ENCODE measurements around the gene ARHGEF40. TPM values are rescaled to one million over a fixed set of nuclear protein-coding genes. Genes with fewer than 3 reads are reported as not detected.

Gene ARHGEF40
- polyA plus RNA-seq, 4 donors: 69.0 to 102 (median 79.0) TPM

DNA sequence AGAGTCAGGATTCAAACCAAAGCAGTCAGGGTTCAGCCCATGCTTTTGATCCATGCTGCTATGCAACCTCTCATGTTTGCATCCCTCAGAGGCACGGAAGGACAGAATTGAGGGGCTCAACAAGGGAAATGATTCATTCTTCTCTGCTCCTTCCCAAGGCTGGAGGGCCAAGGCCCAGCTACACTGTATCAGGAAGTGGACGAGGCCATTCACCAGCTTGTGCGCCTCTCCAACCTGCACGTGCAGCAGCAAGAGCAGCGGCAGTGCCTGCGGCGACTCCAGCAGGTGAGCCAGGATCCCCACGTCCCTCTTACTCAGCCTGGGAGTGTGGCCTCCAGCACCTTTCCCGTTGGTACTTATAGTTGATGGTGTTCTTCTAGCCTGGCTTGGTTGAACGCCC is 8.6 kb downstream of the ARHGEF40 start:
- no peak for DNase-seq (ENCODE audit: low read depth in 4 of 4, low spot score in 2 of 4)

DNA sequence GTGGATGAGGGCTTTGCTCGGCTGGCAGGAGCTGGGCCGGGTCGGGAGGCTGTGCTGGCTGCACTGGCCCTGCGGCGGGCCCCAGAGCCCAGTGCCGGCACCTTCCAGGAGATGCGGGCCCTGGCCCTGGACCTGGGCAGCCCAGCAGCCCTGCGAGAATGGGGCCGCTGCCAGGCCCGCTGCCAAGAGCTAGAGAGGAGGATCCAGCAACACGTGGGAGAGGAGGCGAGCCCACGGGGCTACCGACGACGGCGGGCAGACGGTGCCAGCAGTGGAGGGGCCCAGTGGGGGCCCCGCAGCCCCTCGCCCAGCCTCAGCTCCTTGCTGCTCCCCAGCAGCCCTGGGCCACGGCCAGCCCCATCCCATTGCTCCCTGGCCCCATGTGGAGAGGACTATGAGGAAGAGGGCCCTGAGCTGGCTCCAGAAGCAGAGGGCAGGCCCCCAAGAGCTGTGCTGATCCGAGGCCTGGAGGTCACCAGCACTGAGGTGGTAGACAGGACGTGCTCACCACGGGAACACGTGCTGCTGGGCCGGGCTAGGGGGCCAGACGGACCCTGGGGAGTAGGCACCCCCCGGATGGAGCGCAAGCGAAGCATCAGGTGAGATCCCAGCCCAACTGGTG is 11.5 kb downstream of the ARHGEF40 start:
- no peak for DNase-seq (ENCODE audit: low read depth in 4 of 4, low spot score in 2 of 4)

- DNase-seq (ENCODE audit: low read depth in 4 of 4, low spot score in 2 of 4): no peak
Measured at GRCh38 chr14:21083565-21084325, 13.6 kb downstream of the ARHGEF40 start.

- no peak for DNase-seq (ENCODE audit: low read depth in 4 of 4, low spot score in 2 of 4)
Measured at GRCh38 chr14:21084396-21084795, 14.3 kb downstream of the ARHGEF40 start.

GRCh38 chr14:21084998-21085853 is 15.1 kb downstream of the ARHGEF40 start:
- no peak for DNase-seq (ENCODE audit: low read depth in 4 of 4, low spot score in 2 of 4)

- no peak for DNase-seq (ENCODE audit: low read depth in 4 of 4, low spot score in 2 of 4)
Measured at GRCh38 chr14:21086908-21087293, 16.8 kb downstream of the ARHGEF40 start.

DNA sequence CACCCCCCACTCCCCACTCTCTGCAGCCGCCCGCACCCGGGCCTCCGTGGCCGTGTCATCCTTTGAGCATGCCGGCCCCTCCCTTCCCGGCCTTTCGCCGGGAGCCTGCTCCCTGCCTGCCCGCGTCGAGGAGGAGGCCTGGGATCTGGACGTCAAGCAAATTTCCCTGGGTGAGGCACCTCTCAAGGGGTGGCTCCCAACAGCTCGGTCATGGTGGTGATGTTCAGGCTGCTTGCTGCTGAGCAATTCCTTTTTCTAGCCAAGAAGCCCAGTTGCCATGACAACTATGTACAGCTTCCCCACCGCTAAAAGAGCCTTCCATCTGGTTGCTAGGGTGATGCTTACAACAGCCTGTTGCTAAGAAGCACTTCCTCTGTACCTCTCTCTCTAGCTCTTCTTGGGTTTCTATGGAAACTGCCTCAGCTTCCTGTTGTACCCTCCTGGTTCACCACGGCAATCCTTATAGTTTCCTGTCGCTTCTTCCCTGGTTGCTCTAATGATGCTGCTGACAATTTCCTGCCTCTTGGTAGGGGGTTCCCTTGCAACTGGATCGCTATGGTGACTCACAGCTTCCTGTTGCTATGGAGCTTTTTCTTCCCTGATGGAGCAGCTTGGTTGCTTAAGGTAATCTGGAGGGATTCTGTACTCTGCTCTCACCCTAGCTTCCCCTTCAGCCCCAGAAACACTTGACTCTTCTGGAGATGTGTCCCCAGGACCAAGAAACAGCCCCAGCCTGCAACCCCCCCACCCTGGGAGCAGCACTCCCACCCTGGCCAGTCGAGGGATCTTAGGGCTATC is 17.4 kb downstream of the ARHGEF40 start:
- DNase-seq (ENCODE audit: low read depth in 4 of 4, low spot score in 2 of 4): no peak

DNA sequence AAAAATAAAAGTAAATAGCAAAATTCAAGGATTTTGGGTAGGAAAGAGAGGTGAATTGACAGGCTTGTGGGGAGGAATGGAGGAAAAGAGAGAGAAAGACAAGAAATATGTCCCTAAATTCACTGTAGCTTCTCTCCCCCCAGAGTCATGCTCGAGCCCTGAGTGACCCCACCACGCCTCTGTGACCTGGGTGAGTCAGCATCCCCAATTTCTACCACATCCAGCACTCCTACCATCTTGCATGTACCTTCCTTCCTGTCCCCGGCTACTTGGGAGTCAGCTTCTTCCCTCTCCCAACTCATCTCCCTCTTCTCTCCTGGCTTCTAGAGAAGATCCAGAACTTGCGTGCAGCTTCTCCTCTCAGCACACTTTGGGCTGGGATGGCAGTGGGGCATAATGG is 18.6 kb downstream of the ARHGEF40 start:
- no peak for DNase-seq (ENCODE audit: low read depth in 4 of 4, low spot score in 2 of 4)

DNA sequence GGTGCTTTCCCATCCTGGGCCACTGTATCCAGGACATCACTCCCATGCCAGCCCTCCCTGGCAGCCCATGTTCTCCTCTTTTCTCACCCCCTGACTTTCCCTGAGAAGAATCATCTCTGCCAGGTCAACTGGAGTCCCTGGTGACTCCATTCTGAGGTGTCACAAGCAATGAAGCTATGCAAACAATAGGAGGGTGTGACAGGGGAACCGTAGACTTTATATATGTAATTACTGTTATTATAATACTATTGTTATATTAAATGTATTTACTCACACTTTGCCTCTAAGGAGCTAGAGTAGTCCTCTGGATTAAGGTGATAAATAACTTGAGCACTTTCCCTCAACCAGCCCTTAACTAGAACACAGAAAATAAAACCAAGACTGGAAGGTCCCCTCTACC is 19.2 kb downstream of the ARHGEF40 start:
- no peak for DNase-seq (ENCODE audit: low read depth in 4 of 4, low spot score in 2 of 4)

GRCh38 chr14:21089877-21090193 is 19.7 kb downstream of the ARHGEF40 start:
- DNase-seq (ENCODE audit: low read depth in 4 of 4, low spot score in 2 of 4): no peak

- DNase-seq (ENCODE audit: low read depth in 4 of 4, low spot score in 2 of 4): no peak
Measured at GRCh38 chr14:21090194-21090939, 20.3 kb downstream of the ARHGEF40 start.

- DNase-seq (ENCODE audit: low read depth in 4 of 4, low spot score in 2 of 4): no peak
Measured at GRCh38 chr14:21090940-21091663, 21.0 kb downstream of the ARHGEF40 start.

DNA sequence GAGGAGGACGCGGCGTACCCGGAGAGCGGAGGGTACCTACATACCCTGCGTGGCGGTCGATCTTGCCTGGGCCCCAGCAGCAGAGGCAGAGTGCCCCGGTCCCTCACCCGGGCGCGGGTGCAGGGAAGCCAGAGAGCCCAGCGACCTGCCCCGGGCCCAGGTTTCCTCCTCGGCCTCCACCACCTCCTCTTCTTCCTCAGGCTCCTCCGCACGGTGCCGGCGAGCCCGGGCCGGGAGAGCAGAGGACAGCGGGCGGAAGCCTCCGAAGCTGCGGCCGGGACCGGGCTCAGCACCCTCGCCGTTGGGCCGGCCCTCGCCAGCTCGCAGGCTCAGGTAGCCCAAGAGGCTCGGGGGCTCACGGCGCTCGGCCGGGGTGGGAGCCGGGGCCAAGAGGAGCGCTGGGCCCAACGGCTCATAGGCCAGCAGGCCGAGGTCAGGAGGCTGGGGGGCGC is 21.7 kb downstream of the ARHGEF40 start:
- DNase-seq (ENCODE audit: low read depth in 4 of 4, low spot score in 2 of 4): no peak

GRCh38 chr14:21092273-21093011 is 22.3 kb downstream of the ARHGEF40 start:
- DNase-seq (ENCODE audit: low read depth in 4 of 4, low spot score in 2 of 4): no peak

- DNase-seq (ENCODE audit: low read depth in 4 of 4, low spot score in 2 of 4): no peak
Measured at GRCh38 chr14:21093018-21093417, 22.9 kb downstream of the ARHGEF40 start.

- peak in 2 of 4 donors; percentile 58 to 79 for DNase-seq (ENCODE audit: low read depth in 4 of 4, low spot score in 2 of 4)
Measured at GRCh38 chr14:21093769-21094681, 23.9 kb downstream of the ARHGEF40 start.

DNA sequence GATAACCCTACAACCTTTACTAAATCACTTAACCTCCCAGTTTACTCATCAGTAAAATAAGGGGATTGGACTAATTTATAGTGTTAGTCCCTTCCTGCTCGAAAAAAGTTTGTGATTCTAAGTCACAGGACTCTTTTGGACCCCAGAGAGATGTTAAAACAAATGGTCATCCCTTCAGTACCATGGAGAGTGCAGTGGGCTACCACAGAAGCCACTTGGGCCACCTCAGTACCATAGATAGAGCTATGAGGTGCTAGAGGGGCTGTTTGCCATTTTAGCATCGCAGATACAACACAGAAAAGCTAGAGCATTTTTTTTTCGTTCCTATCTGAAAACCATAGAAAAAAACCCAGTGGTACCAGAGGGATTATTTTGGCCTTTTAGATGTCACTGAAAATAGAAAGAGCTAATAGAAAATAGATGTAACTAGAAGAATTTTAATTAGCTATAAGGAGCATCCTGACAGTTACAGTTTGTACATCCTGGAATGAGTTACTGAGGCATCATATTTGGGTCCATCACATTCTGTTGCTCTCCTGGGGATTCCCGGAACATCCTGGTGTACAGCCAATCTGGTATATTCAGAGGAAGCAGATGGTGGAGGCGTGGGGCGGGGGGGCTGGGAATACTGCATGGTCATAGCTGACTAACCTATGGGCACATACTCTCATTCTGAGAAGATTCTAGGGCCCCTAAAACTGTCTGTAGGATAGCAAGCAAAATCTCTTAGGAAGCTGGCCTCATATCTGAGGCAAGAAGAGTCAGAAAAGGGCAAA is 25.5 kb downstream of the ARHGEF40 start:
- no peak for DNase-seq (ENCODE audit: low read depth in 4 of 4, low spot score in 2 of 4)

Data from left renal cortex interstitium (tissue), 4 donors.